HepG2 (cell line): ENCODE data around the gene MFSD12. TPM values are rescaled to one million over a fixed set of nuclear protein-coding genes. Genes with fewer than 3 reads are reported as not detected.

Experiments
- ERF ChIP-seq: IDR thresholded peaks from 2 replicates; pipeline ENCODE4 v1.6.1; 2018; ENCODE audit warnings: missing biosample characterization, missing genetic modification reagents
- HNRNPLL ChIP-seq: fragments of 200-400 bp; formaldehyde crosslinking; IDR thresholded peaks from 2 replicates; pipeline ENCODE4 v1.6.1; 2017; ENCODE audit warnings: mild to moderate bottlenecking, low read depth, low read length; ENCODE audit not compliant: poor library complexity, severe bottlenecking
- MEIS1 ChIP-seq: sonication (generic); formaldehyde crosslinking; IDR thresholded peaks from 2 replicates; pipeline ENCODE4 v1.9.0; 2021; ENCODE audit warnings: mild to moderate bottlenecking, missing genetic modification reagents, moderate library complexity, borderline replicate concordance
- POLR2AphosphoS2 ChIP-seq: IDR thresholded peaks from 2 replicates; pipeline ENCODE4 v1.6.1; 2011; ENCODE audit warnings: low read depth, low read length, improper control_type of control experiment
- PPARG ChIP-seq: conservative IDR thresholded peaks from 2 replicates; pipeline ENCODE4 v1.6.1; 2016; ENCODE audit warnings: missing biosample characterization, missing genetic modification reagents
- SMARCE1 ChIP-seq: fragments of 450-650 bp; IDR thresholded peaks from 2 replicates; pipeline ENCODE4 v1.6.1; 2017; ENCODE audit warnings: borderline replicate concordance
- ZNF10 ChIP-seq: sonication (generic); formaldehyde crosslinking; IDR thresholded peaks from 2 replicates; pipeline ENCODE4 v1.4.0; 2020; ENCODE audit warnings: mild to moderate bottlenecking, low read depth, missing genetic modification reagents, borderline replicate concordance
- ZNF20 ChIP-seq: sonication (generic); formaldehyde crosslinking; IDR thresholded peaks from 2 replicates; pipeline ENCODE4 v1.4.0; 2020; ENCODE audit warnings: mild to moderate bottlenecking, moderate library complexity, missing genetic modification reagents
- ZNF354B ChIP-seq: sonication (generic); formaldehyde crosslinking; IDR thresholded peaks from 2 replicates; pipeline ENCODE4 v1.8.0; 2022; ENCODE audit warnings: mild to moderate bottlenecking, missing genetic modification reagents
- ZNF547 ChIP-seq: sonication (generic); formaldehyde crosslinking; IDR thresholded peaks from 2 replicates; pipeline ENCODE4 v1.5.1; 2020; ENCODE audit warnings: mild to moderate bottlenecking, missing genetic modification reagents
- ZNF614 ChIP-seq: IDR thresholded peaks from 2 replicates; pipeline ENCODE4 v1.6.1; 2018; ENCODE audit warnings: missing biosample characterization, missing genetic modification reagents, inconsistent platforms, borderline replicate concordance
- ZNF782 ChIP-seq: sonication (generic); formaldehyde crosslinking; IDR thresholded peaks from 2 replicates; pipeline ENCODE4 v1.4.0; 2020; ENCODE audit warnings: missing genetic modification reagents, mild to moderate bottlenecking, borderline replicate concordance
- ZSCAN21 ChIP-seq: sonication (generic); formaldehyde crosslinking; IDR thresholded peaks from 2 replicates; pipeline ENCODE4 v1.8.0; 2022; ENCODE audit warnings: mild to moderate bottlenecking, missing genetic modification reagents, moderate library complexity, borderline replicate concordance
- ZSCAN25 ChIP-seq: sonication (generic); formaldehyde crosslinking; IDR thresholded peaks from 2 replicates; pipeline ENCODE4 v1.8.0; 2022; ENCODE audit warnings: mild to moderate bottlenecking, missing genetic modification reagents
- polyA plus RNA-seq, 8 experiments: library from polyadenylated mRNA; depleted of rRNA in 3 of 8; stranded (reverse) in 7 of 8; unstranded in 1 of 8; fragments of >200 nt; fragmentation: Illumina TruSeq in 4 of 8; extraction: Trizol in 4 of 8; gene quantifications; 2 replicates each; pipeline versions ENCODE4 v1.2.1 to v1.2.3, GENCODE V29; 2011 to 2016; ENCODE audit warnings: low read depth in 4 of 8, missing spikeins in 1 of 8, mixed read lengths in 1 of 8; ENCODE audit not compliant: insufficient read depth in 1 of 8
- total RNA-seq, 5 experiments: library from RNA; depleted of rRNA; stranded (reverse); fragments of >200 nt; fragmentation: Illumina TruSeq; extraction: Trizol; gene quantifications; 2 replicates each; pipeline ENCODE4 v1.2.3, GENCODE V29; 2016; ENCODE audit warnings: low read depth in 1 of 5
- TF ChIP-seq, protein P1 (sequence below): IDR thresholded peaks from 2 replicates; pipeline ENCODE4 v1.6.1; 2012; ENCODE audit warnings: low read length, improper control_type of control experiment
- TF ChIP-seq, protein P2 (sequence below): sonication (generic); formaldehyde crosslinking; IDR thresholded peaks from 2 replicates; pipeline ENCODE4 v1.4.0; 2020; ENCODE audit warnings: missing genetic modification reagents
- TF ChIP-seq, protein P3 (sequence below): sonication (generic); formaldehyde crosslinking; IDR thresholded peaks from 2 replicates; pipeline ENCODE4 v1.8.1; 2023; ENCODE audit warnings: mild to moderate bottlenecking, missing genetic modification reagents, borderline replicate concordance
- TF ChIP-seq, protein P4 (sequence below): sonication (generic); formaldehyde crosslinking; IDR thresholded peaks from 2 replicates; pipeline ENCODE4 v1.5.0; 2020; ENCODE audit warnings: missing genetic modification reagents
- TF ChIP-seq, protein P5 (sequence below): sonication (generic); formaldehyde crosslinking; IDR thresholded peaks from 2 replicates; pipeline ENCODE4 v1.9.0; 2021; ENCODE audit warnings: missing genetic modification reagents, borderline replicate concordance

Gene MFSD12
- total and polyA plus RNA-seq, 2 of the 13 experiments (the other 11 are each of a cell fraction or from before 2014, with no cell fraction given): 27.2 to 29.1 TPM

DNA sequence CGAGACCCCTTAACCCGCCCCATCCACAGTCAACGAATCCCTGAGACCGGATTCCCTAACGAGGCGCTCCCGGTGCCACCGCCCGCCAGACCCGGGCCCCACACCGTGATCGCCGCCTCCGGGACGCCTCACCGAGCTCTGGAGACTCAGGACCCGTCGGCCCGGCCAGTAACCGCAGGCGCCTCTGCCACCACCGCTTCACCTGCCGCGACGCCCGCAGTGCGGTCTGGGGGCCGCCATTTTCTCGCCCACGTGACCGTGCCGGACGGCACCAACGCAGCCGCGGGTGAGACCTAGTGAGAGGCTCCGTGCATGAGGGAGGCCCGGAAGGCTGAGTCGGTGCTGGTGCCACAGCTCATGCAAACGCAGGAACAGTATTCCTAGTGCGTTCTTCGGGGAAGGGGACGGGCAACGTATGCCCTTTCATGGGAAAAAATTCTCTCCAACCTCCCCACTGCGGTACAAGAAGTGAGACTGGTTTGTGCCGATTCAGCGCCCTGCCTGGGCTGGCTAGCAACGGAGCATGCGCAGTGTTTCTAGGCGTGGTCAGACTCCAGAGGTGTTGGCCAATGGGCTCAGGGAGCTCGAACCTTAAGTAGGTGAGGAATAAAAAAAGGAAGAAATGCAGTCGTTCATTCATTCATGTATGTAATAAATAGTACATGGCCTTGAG is 56.8 kb downstream of the MFSD12 start, which contains the start of gene DOHH (continued):
- TF ChIP-seq, protein P1, sequence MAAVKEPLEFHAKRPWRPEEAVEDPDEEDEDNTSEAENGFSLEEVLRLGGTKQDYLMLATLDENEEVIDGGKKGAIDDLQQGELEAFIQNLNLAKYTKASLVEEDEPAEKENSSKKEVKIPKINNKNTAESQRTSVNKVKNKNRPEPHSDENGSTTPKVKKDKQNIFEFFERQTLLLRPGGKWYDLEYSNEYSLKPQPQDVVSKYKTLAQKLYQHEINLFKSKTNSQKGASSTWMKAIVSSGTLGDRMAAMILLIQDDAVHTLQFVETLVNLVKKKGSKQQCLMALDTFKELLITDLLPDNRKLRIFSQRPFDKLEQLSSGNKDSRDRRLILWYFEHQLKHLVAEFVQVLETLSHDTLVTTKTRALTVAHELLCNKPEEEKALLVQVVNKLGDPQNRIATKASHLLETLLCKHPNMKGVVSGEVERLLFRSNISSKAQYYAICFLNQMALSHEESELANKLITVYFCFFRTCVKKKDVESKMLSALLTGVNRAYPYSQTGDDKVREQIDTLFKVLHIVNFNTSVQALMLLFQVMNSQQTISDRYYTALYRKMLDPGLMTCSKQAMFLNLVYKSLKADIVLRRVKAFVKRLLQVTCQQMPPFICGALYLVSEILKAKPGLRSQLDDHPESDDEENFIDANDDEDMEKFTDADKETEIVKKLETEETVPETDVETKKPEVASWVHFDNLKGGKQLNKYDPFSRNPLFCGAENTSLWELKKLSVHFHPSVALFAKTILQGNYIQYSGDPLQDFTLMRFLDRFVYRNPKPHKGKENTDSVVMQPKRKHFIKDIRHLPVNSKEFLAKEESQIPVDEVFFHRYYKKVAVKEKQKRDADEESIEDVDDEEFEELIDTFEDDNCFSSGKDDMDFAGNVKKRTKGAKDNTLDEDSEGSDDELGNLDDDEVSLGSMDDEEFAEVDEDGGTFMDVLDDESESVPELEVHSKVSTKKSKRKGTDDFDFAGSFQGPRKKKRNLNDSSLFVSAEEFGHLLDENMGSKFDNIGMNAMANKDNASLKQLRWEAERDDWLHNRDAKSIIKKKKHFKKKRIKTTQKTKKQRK: no peak
- TF ChIP-seq, protein P2, sequence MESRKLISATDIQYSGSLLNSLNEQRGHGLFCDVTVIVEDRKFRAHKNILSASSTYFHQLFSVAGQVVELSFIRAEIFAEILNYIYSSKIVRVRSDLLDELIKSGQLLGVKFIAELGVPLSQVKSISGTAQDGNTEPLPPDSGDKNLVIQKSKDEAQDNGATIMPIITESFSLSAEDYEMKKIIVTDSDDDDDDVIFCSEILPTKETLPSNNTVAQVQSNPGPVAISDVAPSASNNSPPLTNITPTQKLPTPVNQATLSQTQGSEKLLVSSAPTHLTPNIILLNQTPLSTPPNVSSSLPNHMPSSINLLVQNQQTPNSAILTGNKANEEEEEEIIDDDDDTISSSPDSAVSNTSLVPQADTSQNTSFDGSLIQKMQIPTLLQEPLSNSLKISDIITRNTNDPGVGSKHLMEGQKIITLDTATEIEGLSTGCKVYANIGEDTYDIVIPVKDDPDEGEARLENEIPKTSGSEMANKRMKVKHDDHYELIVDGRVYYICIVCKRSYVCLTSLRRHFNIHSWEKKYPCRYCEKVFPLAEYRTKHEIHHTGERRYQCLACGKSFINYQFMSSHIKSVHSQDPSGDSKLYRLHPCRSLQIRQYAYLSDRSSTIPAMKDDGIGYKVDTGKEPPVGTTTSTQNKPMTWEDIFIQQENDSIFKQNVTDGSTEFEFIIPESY (CRISPR knock-in tag): 0 out of 2 replicates have a peak, but pooled peaks have one; percentile 34
- TF ChIP-seq, protein P3, sequence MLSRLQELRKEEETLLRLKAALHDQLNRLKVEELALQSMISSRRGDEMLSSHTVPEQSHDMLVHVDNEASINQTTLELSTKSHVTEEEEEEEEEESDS (CRISPR knock-in tag): no peak
- TF ChIP-seq HNRNPLL (peak; percentile 55), SMARCE1 (no peak), ZNF354B (no peak), ZNF614 (CRISPR knock-in tag) (peak; percentile 73; the same call in 1 of the 2 replicates), ZNF10 (CRISPR knock-in tag) (no peak), ZNF782 (CRISPR knock-in tag) (no peak; the same call in none of the 2 replicates), ERF (CRISPR knock-in tag) (no peak), ZSCAN21 (peak; percentile 84; the same call in 1 of the 2 replicates), MEIS1 (CRISPR knock-in tag) (peak; percentile 64; the same call in 1 of the 2 replicates), POLR2AphosphoS2 (no peak), PPARG (CRISPR knock-in tag) (no peak), ZNF20 (CRISPR knock-in tag) (no peak), ZNF547 (CRISPR knock-in tag) (peak; percentile 97), ZSCAN25 (CRISPR knock-in tag) (peak; percentile 67)
- TF ChIP-seq, protein P4, sequence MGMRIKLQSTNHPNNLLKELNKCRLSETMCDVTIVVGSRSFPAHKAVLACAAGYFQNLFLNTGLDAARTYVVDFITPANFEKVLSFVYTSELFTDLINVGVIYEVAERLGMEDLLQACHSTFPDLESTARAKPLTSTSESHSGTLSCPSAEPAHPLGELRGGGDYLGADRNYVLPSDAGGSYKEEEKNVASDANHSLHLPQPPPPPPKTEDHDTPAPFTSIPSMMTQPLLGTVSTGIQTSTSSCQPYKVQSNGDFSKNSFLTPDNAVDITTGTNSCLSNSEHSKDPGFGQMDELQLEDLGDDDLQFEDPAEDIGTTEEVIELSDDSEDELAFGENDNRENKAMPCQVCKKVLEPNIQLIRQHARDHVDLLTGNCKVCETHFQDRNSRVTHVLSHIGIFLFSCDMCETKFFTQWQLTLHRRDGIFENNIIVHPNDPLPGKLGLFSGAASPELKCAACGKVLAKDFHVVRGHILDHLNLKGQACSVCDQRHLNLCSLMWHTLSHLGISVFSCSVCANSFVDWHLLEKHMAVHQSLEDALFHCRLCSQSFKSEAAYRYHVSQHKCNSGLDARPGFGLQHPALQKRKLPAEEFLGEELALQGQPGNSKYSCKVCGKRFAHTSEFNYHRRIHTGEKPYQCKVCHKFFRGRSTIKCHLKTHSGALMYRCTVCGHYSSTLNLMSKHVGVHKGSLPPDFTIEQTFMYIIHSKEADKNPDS (CRISPR knock-in tag): no peak; the same call in 1 of the 2 replicates
- TF ChIP-seq, protein P5, sequence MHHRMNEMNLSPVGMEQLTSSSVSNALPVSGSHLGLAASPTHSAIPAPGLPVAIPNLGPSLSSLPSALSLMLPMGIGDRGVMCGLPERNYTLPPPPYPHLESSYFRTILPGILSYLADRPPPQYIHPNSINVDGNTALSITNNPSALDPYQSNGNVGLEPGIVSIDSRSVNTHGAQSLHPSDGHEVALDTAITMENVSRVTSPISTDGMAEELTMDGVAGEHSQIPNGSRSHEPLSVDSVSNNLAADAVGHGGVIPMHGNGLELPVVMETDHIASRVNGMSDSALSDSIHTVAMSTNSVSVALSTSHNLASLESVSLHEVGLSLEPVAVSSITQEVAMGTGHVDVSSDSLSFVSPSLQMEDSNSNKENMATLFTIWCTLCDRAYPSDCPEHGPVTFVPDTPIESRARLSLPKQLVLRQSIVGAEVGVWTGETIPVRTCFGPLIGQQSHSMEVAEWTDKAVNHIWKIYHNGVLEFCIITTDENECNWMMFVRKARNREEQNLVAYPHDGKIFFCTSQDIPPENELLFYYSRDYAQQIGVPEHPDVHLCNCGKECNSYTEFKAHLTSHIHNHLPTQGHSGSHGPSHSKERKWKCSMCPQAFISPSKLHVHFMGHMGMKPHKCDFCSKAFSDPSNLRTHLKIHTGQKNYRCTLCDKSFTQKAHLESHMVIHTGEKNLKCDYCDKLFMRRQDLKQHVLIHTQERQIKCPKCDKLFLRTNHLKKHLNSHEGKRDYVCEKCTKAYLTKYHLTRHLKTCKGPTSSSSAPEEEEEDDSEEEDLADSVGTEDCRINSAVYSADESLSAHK (CRISPR knock-in tag): no peak
